GM12874 (cell line): ENCODE measurements around the gene ITGB1BP1.

Source experiments
- CTCF ChIP-seq: IDR thresholded peaks from 2 replicates; pipeline ENCODE4 v1.5.1; 2011; ENCODE audit warnings: low read depth, mild to moderate bottlenecking, control low read depth, low read length, moderate library complexity; ENCODE audit not compliant: insufficient read depth

Gene ITGB1BP1

GRCh38 chr2:9423922-9424272, 569 bp upstream of the ITGB1BP1 start:
- TF ChIP-seq CTCF = no peak

- TF ChIP-seq CTCF = no peak
Measured at GRCh38 chr2:9422321-9423099, 818 bp downstream of the ITGB1BP1 start.

DNA sequence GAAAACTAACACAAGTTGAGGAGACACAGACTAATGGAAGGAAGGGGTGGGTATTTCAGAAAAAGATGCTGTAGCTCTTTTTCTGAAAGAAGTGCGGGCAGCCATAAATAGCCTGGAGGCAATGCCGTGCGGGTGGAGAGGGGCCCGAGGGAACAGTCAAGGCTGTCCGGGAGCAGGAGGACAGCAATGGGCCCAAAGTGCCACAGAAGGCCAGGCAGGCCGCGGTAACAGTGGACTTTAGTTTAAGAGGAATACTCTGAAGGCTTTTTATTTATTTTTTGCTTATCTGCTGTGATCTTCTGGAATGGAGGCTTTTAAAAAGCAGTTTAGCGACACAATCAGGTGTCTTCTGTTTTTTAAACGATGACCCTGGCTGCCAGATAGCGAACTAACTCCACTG, 2.8 kb downstream of the ITGB1BP1 start:
- no peak for TF ChIP-seq CTCF

- TF ChIP-seq CTCF = no peak
Measured at GRCh38 chr2:9419541-9419940, 3.8 kb downstream of the ITGB1BP1 start.

- TF ChIP-seq CTCF = no peak
Measured at GRCh38 chr2:9418746-9419145, 4.6 kb downstream of the ITGB1BP1 start.

DNA sequence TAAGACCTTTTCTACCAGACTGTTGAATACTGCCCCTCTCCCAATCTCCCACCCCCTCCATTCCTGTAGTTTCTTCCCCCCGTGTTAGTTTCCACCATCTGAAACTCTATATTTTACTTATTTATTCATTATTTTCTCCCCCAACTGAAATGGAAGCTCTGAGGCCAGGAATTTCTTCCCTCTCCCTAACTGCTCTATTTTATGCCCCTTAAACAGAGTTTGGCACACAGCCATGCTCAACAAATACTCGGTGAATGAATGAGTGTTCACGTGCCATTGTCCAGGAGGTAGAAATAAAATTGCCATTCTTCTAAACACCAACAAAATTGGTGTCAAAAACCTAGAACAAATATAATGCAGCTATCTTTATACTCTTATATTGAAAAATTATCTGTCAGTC, 5.6 kb downstream of the ITGB1BP1 start:
- TF ChIP-seq CTCF = no peak

- no peak for TF ChIP-seq CTCF
Measured at GRCh38 chr2:9416962-9417316, 6.4 kb downstream of the ITGB1BP1 start.
